Lower leg skin (tissue), 3 donors: ENCODE data around the gene PROKR1.

Experiments
- CTCF ChIP-seq, 3 donors: fragments of 450-650 bp; IDR thresholded peaks; one replicate each; pipeline ENCODE4 v1.5.1; 2016; ENCODE audit warnings: antibody characterized with exemption in 3 of 3, mild to moderate bottlenecking in 3 of 3, moderate library complexity in 2 of 3
- POLR2A ChIP-seq, 2 donors: fragments of 450-650 bp; IDR thresholded peaks; one replicate each; pipeline ENCODE4 v1.6.1; 2016 to 2017; ENCODE audit warnings: antibody characterized with exemption in 2 of 2, mild to moderate bottlenecking in 1 of 2, moderate library complexity in 1 of 2

GRCh38 chr2:68605939-68606338 is 37.4 kb upstream of the PROKR1 start:
- TF ChIP-seq CTCF (IDR thresholded peaks at IDR 0.05) (no peak), POLR2A (IDR thresholded peaks at IDR 0.05) (no peak)
